ENCODE measurements around the gene BBS12.

BBS12 gene

GRCh38 chr4:122732329-122733026 lies at the start of gene BBS12:
Gene BBS12 (plus strand): TSS chr4:122732704. CDS start chr4:122741893, 9,189 bp downstream.
- DNase-seq (ENCODE audit: insufficient read length, low spot score), result peak; percentile 58
- FAIRE-seq, result peak; percentile 92
- TF ChIP-seq POLR2A (IDR thresholded peaks at IDR 0.05; ENCODE audit: low read depth, low read length), result peak; percentile 32; the same call in 1 of the 2 replicates

GRCh38 chr4:122686691-122687090 lies 45.8 kb upstream of the BBS12 start:
- DNase-seq (ENCODE audit: insufficient read length, low spot score) (no peak), FAIRE-seq (no peak)
- TF ChIP-seq POLR2A (IDR thresholded peaks at IDR 0.05; ENCODE audit: low read depth, low read length), result no peak

- no peak for TF ChIP-seq POLR2A (IDR thresholded peaks at IDR 0.05; ENCODE audit: low read depth, low read length)
- FAIRE-seq (no peak), DNase-seq (ENCODE audit: insufficient read length, low spot score) (no peak)
These were observed 44.9 kb upstream of the BBS12 start for GRCh38 chr4:122687531-122688061.

GRCh38 chr4:122688529-122689140 lies 43.9 kb upstream of the BBS12 start:
- DNase-seq (ENCODE audit: insufficient read length, low spot score), result no peak
- no peak for TF ChIP-seq POLR2A (IDR thresholded peaks at IDR 0.05; ENCODE audit: low read depth, low read length)
- no peak for FAIRE-seq

- FAIRE-seq, result no peak
- no peak for TF ChIP-seq POLR2A (IDR thresholded peaks at IDR 0.05; ENCODE audit: low read depth, low read length)
These were observed 42.5 kb upstream of the BBS12 start for GRCh38 chr4:122689972-122690371.

GRCh38 chr4:122691988-122692387 lies 40.5 kb upstream of the BBS12 start:
- FAIRE-seq, result no peak
- no peak for DNase-seq (ENCODE audit: insufficient read length, low spot score)
- TF ChIP-seq POLR2A (IDR thresholded peaks at IDR 0.05; ENCODE audit: low read depth, low read length), result no peak

More at GRCh38 chr4:122689972-122690371, 42.5 kb upstream of the BBS12 start:
- DNase-seq (ENCODE audit: insufficient read length, low spot score), result no peak

GRCh38 chr4:122692641-122693520 lies 39.6 kb upstream of the BBS12 start:
- FAIRE-seq, result no peak
- no peak for DNase-seq (ENCODE audit: insufficient read length, low spot score)

GRCh38 chr4:122695226-122695625 lies 37.3 kb upstream of the BBS12 start:
- DNase-seq (ENCODE audit: insufficient read length, low spot score) (no peak), FAIRE-seq (no peak)
- TF ChIP-seq POLR2A (IDR thresholded peaks at IDR 0.05; ENCODE audit: low read depth, low read length), result no peak

More at GRCh38 chr4:122692641-122693520, 39.6 kb upstream of the BBS12 start:
- no peak for TF ChIP-seq POLR2A (IDR thresholded peaks at IDR 0.05; ENCODE audit: low read depth, low read length)

GRCh38 chr4:122700178-122700725 lies 32.3 kb upstream of the BBS12 start:
- FAIRE-seq, result peak; percentile 66
- TF ChIP-seq POLR2A (IDR thresholded peaks at IDR 0.05; ENCODE audit: low read depth, low read length), result no peak
- DNase-seq (ENCODE audit: insufficient read length, low spot score), result no peak

- FAIRE-seq, result no peak
- no peak for DNase-seq (ENCODE audit: insufficient read length, low spot score)
- no peak for TF ChIP-seq POLR2A (IDR thresholded peaks at IDR 0.05; ENCODE audit: low read depth, low read length)
These were observed 31.4 kb upstream of the BBS12 start for GRCh38 chr4:122701061-122701460.

GRCh38 chr4:122701965-122702364 lies 30.5 kb upstream of the BBS12 start:
- DNase-seq (ENCODE audit: insufficient read length, low spot score) (no peak), FAIRE-seq (no peak)
- no peak for TF ChIP-seq POLR2A (IDR thresholded peaks at IDR 0.05; ENCODE audit: low read depth, low read length)

GRCh38 chr4:122702939-122703338 lies 29.6 kb upstream of the BBS12 start:
- FAIRE-seq (no peak), DNase-seq (ENCODE audit: insufficient read length, low spot score) (no peak)
- TF ChIP-seq POLR2A (IDR thresholded peaks at IDR 0.05; ENCODE audit: low read depth, low read length), result no peak

- no peak for DNase-seq (ENCODE audit: insufficient read length, low spot score)
- no peak for TF ChIP-seq POLR2A (IDR thresholded peaks at IDR 0.05; ENCODE audit: low read depth, low read length)
- no peak for FAIRE-seq
These were observed 28.6 kb upstream of the BBS12 start for GRCh38 chr4:122703868-122704267.

- no peak for FAIRE-seq
- DNase-seq (ENCODE audit: insufficient read length, low spot score), result no peak
- no peak for TF ChIP-seq POLR2A (IDR thresholded peaks at IDR 0.05; ENCODE audit: low read depth, low read length)
These were observed 27.5 kb upstream of the BBS12 start for GRCh38 chr4:122705009-122705408.
